ENCODE measurements around the gene SORBS2.

Gene SORBS2

GRCh38 chr4:185800266-185800945 lies 11.6 kb downstream of the SORBS2 start:
- no peak for DNase-seq

DNA sequence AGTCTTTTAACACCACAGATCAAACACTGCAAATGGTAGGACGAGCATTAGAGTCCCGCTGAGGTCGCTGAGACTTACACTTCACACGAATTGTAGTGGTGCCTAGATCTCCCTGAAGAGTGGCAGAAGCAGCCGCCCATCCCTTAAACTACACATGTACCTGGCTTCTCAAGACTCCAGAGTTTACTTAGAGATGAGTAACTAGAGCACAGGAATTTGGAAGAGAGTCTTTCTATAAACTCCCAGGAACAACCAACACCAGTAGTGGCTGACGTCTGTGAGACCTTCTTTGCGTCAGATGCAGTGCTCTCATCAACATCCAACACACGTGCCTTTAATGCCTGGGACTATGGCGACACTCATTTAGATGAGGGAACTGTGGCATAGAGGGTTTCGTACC lies 12.6 kb downstream of the SORBS2 start:
- DNase-seq, result no peak

DNA sequence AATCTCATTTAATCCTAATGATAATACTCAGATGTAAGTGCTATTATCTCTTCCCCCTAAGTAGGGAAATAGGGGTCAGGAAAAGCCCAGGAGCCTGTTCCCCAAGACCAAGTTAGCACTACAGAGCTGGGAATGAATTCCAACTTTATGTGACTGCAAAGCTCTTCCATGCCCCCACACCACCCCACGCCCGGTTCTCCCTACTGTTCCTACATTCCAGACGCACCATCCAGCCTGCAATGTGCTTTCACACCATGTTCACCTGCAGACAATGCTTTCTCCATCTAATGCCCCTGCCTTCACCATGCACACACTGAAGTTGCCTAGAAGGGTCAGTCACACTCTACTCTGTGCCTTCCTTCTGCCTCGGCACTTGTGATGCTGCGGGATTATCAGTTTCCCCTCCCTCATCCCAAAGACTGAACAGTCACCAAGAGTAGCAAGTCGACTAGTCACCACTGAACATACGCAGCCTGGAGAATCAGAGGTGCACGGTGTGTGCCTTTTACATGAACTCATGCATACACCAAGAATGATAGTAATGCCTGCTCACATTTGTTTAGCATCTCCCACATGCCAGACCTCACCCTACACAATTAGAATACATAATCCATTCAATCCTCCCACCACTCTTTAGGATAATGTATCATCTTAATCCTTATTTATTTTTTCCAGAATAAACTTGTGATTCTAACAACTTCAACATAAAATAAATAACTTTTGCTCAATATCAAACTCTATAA lies 14.2 kb downstream of the SORBS2 start:
- DNase-seq, result no peak

GRCh38 chr4:185797018-185797417 lies 15.0 kb downstream of the SORBS2 start:
- DNase-seq, result no peak

DNA sequence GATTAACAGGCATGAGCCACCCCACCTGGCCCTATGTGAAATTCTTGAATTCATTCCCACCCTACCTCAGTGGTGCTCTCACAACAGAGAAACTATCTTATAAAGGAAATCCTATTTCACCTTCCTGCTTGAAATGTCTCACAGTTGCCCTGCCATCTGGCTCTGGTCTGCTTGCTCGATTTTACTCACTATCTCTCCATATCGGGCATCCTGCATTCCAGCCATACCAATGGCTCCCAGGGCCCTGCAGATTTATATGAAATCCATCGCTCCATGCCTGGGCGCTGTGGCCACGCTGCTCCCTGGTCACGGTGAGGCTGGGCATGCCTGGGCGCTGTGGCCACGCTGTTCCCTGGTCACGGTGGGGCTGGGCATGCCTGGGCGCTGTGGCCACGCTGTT lies 15.8 kb downstream of the SORBS2 start:
- DNase-seq, result no peak

DNA sequence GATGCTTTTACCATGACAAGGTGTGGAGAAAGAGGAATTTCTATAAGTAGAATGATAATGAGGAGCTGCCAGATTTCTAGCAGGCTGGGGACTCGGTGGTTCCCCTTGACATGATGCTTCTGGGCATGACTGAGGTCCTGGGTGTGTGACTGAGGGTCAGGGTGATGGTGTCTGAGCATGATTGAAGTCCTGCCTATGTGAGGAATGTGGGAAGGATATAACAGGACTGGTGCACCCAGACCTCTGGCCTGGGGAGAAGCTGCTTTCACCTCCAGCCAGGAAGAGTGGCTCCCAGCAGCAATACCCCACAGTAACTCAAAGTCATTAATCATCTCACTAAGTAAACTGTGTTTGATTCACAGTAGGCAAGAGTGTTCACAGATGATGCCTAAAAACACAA lies 17.4 kb downstream of the SORBS2 start:
- DNase-seq, result no peak

DNA sequence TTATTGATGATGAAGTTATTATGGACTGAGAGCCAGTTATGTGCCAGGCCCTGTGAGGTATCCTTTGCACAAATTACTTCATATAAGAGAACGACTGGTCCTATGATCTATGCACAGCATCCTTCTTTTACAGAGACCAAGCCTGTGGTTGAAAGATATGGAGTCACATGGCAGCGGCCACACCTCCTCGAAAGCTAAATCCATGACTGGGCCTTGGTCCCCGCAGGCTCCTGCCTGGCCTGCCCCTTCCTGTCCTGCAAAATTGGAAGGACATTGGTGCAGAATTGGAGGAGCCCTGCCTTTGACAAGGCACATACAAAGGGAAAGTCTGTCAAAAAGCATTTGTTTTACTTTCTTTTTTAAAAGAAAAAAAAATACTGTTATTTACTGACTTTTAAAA lies 18.3 kb downstream of the SORBS2 start:
- no peak for DNase-seq

GRCh38 chr4:185793116-185793485 lies 18.9 kb downstream of the SORBS2 start:
- DNase-seq, result no peak

DNA sequence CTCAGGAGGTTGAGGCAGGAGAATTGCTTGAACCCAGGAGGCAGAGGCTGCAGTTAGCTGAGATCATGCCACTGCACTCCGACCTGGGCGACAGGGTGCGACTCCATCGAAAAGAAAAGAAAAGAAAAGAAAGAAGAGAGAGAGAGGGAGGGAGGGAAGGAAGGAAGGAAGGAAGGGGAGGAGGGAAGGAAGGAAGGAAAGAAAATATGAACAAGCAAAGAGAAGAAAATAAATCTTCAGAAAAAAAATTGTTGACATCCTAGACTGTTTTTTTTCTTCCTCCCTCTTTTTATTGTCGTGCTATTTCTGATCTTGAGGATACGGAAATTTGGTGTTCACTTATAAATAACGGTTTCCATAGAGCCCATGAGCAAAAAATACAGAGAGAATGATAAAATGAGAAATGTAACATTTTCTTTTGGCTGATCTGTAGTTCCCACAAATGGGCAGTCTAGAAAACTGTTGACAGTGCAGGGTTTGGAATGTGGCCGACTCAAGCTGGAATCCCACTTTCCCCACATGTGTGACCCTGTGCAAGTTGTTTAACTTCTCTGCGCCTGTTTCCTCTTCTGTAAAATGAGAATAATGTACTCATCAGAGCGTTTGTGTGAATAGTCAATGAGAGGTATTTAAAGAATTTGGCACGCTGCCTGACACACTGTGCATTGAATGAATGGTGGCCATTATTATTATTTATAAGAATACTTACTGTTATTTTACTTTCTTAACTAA lies 19.4 kb downstream of the SORBS2 start:
- DNase-seq, result no peak

DNA sequence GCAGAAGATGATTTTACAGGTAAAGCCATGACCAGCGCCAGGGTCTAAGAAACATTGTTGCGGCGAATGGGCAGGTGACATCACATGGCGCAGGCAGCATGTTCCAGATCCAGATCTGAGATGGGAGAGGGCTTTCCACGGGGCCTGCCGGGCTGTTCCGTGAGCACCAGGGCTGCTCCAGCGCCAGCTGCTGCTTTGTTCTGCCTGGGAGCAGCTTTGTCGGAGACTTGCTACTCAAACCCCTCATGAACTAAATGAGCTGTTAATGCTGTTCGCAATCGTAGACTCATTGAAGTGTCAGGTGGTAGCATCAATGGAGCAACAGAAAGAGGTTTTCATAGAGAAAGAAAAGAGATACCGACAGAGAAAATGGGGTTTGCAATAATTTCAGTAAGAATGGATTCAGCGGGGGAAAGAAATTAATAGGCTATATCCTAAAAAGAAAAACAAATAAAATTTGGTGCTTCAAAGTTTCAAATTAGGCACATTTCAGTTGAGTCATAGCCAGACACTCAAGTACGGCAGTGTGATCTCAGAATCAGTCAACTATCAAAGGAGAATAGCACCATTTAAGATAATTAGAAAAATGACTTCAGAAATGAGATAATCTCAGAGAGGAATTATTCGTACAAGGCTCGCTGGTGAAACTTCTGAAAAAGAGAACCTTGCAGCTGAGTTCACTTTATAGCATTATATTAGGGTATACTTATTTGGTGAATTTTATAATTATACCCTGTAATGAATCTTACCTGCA lies 23.9 kb downstream of the SORBS2 start:
- DNase-seq, result no peak

GRCh38 chr4:185786422-185786821 lies 25.6 kb downstream of the SORBS2 start:
- DNase-seq, result no peak

DNA sequence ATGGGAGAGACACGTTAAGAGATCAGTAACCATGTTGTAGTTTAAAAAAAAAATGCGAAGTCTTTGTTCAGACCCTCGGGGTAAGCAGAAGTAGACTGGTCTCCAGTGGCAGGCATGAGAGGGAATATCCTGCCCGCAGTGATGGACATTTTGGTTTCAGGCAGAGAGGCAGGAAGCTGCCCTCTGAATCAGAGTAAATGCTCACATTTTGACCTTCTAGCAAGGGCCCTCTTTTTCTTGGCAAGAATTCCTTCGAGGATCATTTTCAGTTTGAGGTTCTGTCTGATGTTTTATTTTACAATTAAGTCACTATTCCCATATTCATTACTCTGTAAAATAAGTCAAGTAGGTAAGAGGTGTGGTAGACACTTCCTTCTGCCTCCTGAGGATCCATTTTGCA lies 28.4 kb downstream of the SORBS2 start:
- DNase-seq, result no peak

DNA sequence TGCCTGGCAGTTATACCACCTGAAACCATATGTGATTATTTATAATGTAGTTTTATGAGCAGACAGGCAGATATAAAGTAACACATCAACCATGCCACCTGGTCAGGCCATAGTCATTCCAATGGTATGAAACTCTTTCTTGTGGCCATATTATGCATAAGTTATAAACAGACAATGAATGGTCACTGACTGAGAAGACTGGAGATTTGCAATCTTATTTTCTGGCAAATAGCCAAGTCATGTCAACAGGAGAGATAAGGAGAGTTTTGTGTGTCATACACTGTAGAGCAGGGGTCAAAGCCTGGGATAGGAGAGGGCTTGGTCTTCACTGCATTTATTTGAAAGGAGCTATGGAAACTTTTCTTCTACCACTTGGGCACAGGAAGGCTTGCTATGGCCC lies 29.5 kb downstream of the SORBS2 start:
- DNase-seq, result no peak

GRCh38 chr4:185781555-185782215 lies 30.3 kb downstream of the SORBS2 start:
- DNase-seq, result no peak

GRCh38 chr4:185780472-185780871 lies 31.5 kb downstream of the SORBS2 start:
- DNase-seq, result no peak

DNA sequence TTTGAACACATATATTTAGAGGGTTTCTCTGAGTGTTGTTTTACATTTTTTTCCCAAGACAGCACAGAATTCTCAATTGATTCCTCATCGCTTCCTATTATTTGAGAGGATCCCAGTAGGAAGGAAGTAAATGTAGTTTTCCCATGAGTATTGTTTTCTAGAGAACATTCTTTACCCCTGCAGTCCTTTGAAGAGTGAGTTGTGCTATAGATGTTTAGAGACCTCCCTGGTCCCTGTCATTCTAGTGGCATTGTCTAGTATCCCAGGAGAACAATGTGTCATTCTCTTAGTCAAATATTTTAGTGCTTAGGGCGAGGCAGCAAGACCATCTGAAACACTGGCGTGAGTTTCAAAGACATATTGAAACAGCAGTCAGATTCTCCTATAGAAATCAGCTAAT lies 32.5 kb downstream of the SORBS2 start:
- no peak for DNase-seq

GRCh38 chr4:185778307-185778706 lies 33.7 kb downstream of the SORBS2 start:
- DNase-seq, result no peak

DNA sequence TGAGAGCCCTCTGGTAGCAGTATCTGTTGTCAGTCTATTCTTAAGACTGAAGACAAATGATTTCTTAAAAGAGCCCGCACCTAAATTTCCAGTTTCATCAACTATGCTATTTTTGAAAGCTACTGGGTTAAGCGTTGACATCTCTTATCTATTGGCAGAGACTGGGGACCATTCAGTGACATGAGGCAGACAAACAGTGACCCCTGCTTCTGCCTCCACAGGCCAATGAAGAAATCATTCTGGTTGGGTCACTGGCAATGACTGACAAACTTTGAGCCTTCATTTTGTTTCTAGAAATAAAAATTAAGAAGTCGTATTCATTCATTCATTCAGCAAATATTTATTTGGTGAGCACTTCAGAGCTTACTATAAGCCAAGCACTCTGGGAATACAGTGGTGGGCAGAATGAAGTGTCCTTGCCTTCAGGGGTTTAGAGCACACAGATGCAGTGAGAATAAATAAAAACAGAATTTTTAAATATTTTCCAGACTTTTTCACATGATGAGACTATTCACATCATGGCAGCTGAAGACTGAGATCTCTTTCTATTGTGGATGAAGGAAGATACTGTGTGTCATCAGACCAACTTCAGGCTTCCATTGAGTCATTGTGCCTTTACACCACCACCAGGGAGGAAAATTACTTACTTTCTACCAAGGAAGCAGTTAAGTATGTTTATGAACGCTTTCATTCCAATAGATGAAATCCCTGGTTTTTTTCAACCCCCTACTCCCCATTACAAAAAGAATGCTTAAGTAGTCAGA lies 36.0 kb downstream of the SORBS2 start:
- no peak for DNase-seq

GRCh38 chr4:185774845-185775680 lies 36.9 kb downstream of the SORBS2 start:
- DNase-seq, result no peak

DNA sequence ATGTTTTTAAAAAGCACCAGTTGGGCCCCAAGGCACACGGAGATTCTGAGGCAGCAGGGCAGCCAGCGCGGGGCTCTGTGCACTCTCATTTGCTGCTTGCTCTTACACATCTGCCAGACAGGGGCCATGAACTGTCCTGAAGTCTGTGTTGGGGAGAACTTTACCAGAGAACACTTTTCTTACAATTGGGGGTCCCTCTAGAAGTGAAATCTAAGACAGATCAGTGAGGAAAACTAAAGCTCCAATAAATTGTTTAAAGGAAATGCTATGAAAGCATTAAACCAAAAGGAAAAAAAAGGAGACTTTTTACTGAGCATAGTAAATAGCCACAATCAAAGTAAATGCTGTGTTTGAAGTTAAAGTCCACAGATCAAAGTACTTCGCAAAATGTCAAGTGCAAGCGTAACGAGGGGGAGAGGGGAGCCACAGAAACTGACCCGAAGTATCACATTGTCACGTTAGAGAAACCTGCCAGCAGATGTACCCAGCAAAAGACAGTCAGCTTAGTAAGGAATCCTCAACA lies 37.8 kb downstream of the SORBS2 start:
- DNase-seq, result no peak

DNA sequence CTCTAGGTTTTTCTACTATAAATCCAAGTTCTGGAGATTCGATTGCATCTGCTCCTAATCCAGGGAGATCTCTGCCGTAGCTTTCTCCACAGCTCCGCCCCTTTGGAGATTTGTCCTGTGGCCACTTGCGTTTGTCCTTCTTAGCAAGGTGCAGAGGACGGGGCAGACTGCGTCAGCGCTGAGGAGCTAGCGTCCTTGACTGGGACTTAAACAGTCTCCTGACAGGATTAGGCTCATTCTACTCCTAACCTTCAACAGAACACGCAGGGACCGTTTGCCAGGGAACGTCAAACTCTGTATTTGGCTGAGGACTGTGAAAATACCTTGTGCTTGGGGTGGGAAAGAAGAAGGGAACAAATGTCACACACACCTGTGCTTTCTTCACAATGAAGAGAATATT lies 38.6 kb downstream of the SORBS2 start:
- DNase-seq, result no peak
